HCT116 (cell line): ENCODE results near the gene CFAP298. TPM values are rescaled to one million over a fixed set of nuclear protein-coding genes. Genes with fewer than 3 reads are reported as not detected.

Source experiments
- ATAC-seq: fragments of 200-7000 bp; cut with Tn5 transposase; 2 replicates; pipeline ENCODE4 v1.9.1; 2020; ENCODE audit warnings: mild to moderate bottlenecking, moderate library complexity
- BruUV-seq: library from RNA; stranded (reverse); fragments of 400-500 nt; replicated peaks from 2 replicates; lab custom pipeline; 2021; lab: Mats Ljungman, UMichigan
- CTCF ChIA-PET: fragments of 300-600 bp; sonication (Branson Sonifier 250); formaldehyde crosslinking; loops from one replicate; lab custom pipeline; 2021; ENCODE audit warnings: antibody characterized with exemption; lab: Charles Lee
- POLR2A ChIA-PET: fragments of 300-600, 350-600 bp; sonication (Branson Sonifier 250); formaldehyde crosslinking; loops from one replicate; lab custom pipeline; 2021; ENCODE audit warnings: antibody characterized with exemption; lab: Charles Lee
- RAD21 ChIA-PET, 2 experiments: fragments of 300-600 bp; sonication (Branson Sonifier 250); formaldehyde crosslinking; loops; one replicate each; lab custom pipeline; 2023; ENCODE audit warnings: low total read pairs in 2 of 2; ENCODE audit not compliant: uncharacterized antibody in 2 of 2, unreplicated experiment in 2 of 2, low non-redundant PET in 1 of 2; lab: Charles Lee
- DNase-seq: peaks from one replicate; pipeline ENCODE4 v3.0.0-alpha.2; 2010; ENCODE audit warnings: low read depth, low spot score
- H2AFZ ChIP-seq: fragments of 200-600 bp; shearing (Covaris generic), sonication (generic); 2 replicates; pipeline ENCODE4 v1.6.1; 2017; ENCODE audit warnings: low read depth, mixed run types, mixed read lengths, antibody characterized with exemption, low read length; ENCODE audit not compliant: poor library complexity, severe bottlenecking
- H3K27ac ChIP-seq: 2 replicates; pipeline ENCODE4 v1.5.1; 2012; ENCODE audit warnings: low read depth, low read length
- H3K27me3 ChIP-seq: fragments of 200-600 bp; sonication (generic); 2 replicates; pipeline ENCODE4 v1.6.1; 2016; ENCODE audit warnings: mixed run types, low read length, mixed read lengths; ENCODE audit not compliant: insufficient read depth
- H3K36me3 ChIP-seq, 2 experiments: fragments of 200-500 bp in 1 of 2; fragments of 200-600 bp in 1 of 2; sonication (Bioruptor generic) in 1 of 2; sonication (generic) in 1 of 2; 2 replicates each; pipeline versions ENCODE4 v1.5.1 to v1.6.1; 2014 to 2016; ENCODE audit warnings: low read length in 2 of 2, inconsistent platforms in 1 of 2, mixed read lengths in 1 of 2, mixed run types in 1 of 2; ENCODE audit not compliant: insufficient read depth in 2 of 2, control insufficient read depth in 1 of 2
- H3K4me1 ChIP-seq, 2 experiments: fragments of 200-600 bp in 1 of 2; sonication (generic) in 1 of 2; 2 replicates each; pipeline versions ENCODE4 v1.5.1 to v1.6.1; 2012 to 2017; ENCODE audit warnings: low read length in 2 of 2, inconsistent platforms in 1 of 2, mild to moderate bottlenecking in 1 of 2, mixed read lengths in 1 of 2, mixed run types in 1 of 2, moderate library complexity in 1 of 2; ENCODE audit not compliant: insufficient read depth in 2 of 2, control insufficient read depth in 1 of 2
- H3K4me2 ChIP-seq: fragments of 200-600 bp; sonication (generic); 2 replicates; pipeline ENCODE4 v1.6.1; 2017; ENCODE audit warnings: mixed run types, low read length, mixed read lengths
- H3K4me3 ChIP-seq, 2 experiments: fragments of 200-600 bp in 1 of 2; sonication (generic) in 1 of 2; replicated peaks in 1 of 2; 2 replicates each; pipeline ENCODE4 v1.5.1; 2011 to 2016; ENCODE audit warnings: low read length in 2 of 2, control low read depth in 1 of 2, low read depth in 1 of 2, mild to moderate bottlenecking in 1 of 2, mixed read lengths in 1 of 2, mixed run types in 1 of 2
- H3K79me2 ChIP-seq: fragments of 200-600 bp; sonication (generic); 2 replicates; pipeline ENCODE4 v1.6.1; 2017; ENCODE audit warnings: mild to moderate bottlenecking, mixed run types, low read length, moderate library complexity, mixed read lengths; ENCODE audit not compliant: insufficient read depth
- H3K9ac ChIP-seq: fragments of 200-600 bp; sonication (generic); 2 replicates; pipeline ENCODE4 v1.6.1; 2016; ENCODE audit warnings: low read length, mixed read lengths
- H3K9me2 ChIP-seq: fragments of 200-600 bp; sonication (generic), shearing (Covaris generic); 2 replicates; pipeline ENCODE4 v1.6.1; 2017; ENCODE audit warnings: mixed run types, mild to moderate bottlenecking, moderate library complexity; ENCODE audit not compliant: insufficient read depth
- H3K9me3 ChIP-seq, 2 experiments: fragments of 200-500 bp in 1 of 2; fragments of 200-600 bp in 1 of 2; sonication (Bioruptor generic) in 1 of 2; sonication (generic) in 1 of 2; 2 replicates each; pipeline ENCODE4 v1.6.1; 2014 to 2017; ENCODE audit warnings: low read length in 2 of 2, mixed read lengths in 2 of 2, inconsistent platforms in 1 of 2, low read depth in 1 of 2, mild to moderate bottlenecking in 1 of 2, mixed run types in 1 of 2, moderate library complexity in 1 of 2; ENCODE audit not compliant: control insufficient read depth in 1 of 2, insufficient read depth in 1 of 2
- H4K20me1 ChIP-seq: fragments of 200-600 bp; sonication (generic), shearing (Covaris generic); 2 replicates; pipeline ENCODE4 v1.6.1; 2017; ENCODE audit warnings: mixed run types, mild to moderate bottlenecking, moderate library complexity; ENCODE audit not compliant: insufficient read depth
- CEBPB ChIP-seq: IDR thresholded peaks from 2 replicates; pipeline ENCODE4 v1.6.1; 2012; ENCODE audit warnings: low read depth
- POLR2AphosphoS5 ChIP-seq: IDR thresholded peaks from 2 replicates; pipeline ENCODE4 v1.6.1; 2011; ENCODE audit warnings: mild to moderate bottlenecking, low read depth, low read length, moderate library complexity
- intact Hi-C: fragments of 100-400 bp; cut with micrococcal nuclease; formaldehyde crosslinking; loops from 2 replicates; pipeline ENCODE4 v1.10.0; 2022
- total RNA-seq: library from RNA; stranded (reverse); gene quantifications from one replicate; pipeline ENCODE4 v1.2.1, GENCODE V29; 2021; ENCODE audit not compliant: unreplicated experiment
- TF ChIP-seq, protein P1 (sequence below): IDR thresholded peaks from 2 replicates; pipeline ENCODE4 v1.6.1; 2012; ENCODE audit warnings: low read depth

CFAP298 gene
- total RNA-seq, 1 experiment from 2014 or later: 58.2 TPM

- no peaks in the 10 kb centered on the region for H4K20me1 ChIP-seq
- H3K4me2 ChIP-seq: no peak overlapping the region
- intact Hi-C loops: no loop called here
- no peaks in the 10 kb centered on the region for H3K79me2 ChIP-seq
- H3K4me3 ChIP-seq: no peak overlapping the region
- no peak for ATAC-seq
- TF ChIP-seq, protein P1, sequence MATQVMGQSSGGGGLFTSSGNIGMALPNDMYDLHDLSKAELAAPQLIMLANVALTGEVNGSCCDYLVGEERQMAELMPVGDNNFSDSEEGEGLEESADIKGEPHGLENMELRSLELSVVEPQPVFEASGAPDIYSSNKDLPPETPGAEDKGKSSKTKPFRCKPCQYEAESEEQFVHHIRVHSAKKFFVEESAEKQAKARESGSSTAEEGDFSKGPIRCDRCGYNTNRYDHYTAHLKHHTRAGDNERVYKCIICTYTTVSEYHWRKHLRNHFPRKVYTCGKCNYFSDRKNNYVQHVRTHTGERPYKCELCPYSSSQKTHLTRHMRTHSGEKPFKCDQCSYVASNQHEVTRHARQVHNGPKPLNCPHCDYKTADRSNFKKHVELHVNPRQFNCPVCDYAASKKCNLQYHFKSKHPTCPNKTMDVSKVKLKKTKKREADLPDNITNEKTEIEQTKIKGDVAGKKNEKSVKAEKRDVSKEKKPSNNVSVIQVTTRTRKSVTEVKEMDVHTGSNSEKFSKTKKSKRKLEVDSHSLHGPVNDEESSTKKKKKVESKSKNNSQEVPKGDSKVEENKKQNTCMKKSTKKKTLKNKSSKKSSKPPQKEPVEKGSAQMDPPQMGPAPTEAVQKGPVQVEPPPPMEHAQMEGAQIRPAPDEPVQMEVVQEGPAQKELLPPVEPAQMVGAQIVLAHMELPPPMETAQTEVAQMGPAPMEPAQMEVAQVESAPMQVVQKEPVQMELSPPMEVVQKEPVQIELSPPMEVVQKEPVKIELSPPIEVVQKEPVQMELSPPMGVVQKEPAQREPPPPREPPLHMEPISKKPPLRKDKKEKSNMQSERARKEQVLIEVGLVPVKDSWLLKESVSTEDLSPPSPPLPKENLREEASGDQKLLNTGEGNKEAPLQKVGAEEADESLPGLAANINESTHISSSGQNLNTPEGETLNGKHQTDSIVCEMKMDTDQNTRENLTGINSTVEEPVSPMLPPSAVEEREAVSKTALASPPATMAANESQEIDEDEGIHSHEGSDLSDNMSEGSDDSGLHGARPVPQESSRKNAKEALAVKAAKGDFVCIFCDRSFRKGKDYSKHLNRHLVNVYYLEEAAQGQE: no peak
- TF ChIP-seq POLR2AphosphoS5 (no peak), CEBPB (no peak)
- no peaks in the 10 kb centered on the region for H3K4me1 ChIP-seq
- DNase-seq: no peak
- H3K36me3 ChIP-seq: no peaks in the 10 kb centered on the region
- H3K9ac ChIP-seq: no peak overlapping the region
- CTCF ChIA-PET: no interaction called here
- POLR2A ChIA-PET: no interaction called here
- H3K9me3 ChIP-seq: no peaks in the 10 kb centered on the region
- no peak overlapping the region for H3K27ac ChIP-seq
- no TSS peak for BruUV-seq
- H2AFZ ChIP-seq: no peak overlapping the region
- H3K9me2 ChIP-seq: no peaks in the 10 kb centered on the region
- H3K27me3 ChIP-seq: no peaks in the 10 kb centered on the region
- RAD21 ChIA-PET: no interaction called here
Measured at GRCh38 chr21:32645261-32646182, 33.3 kb upstream of the CFAP298 start.
